Nephron progenitor cell (in vitro differentiated cells): Measurements from ENCODE around the gene RGSL1.

Experiments
- DNase-seq: peaks from one replicate; pipeline ENCODE4 v3.0.0; 2021
- H3K27ac Mint-ChIP-seq: 2 replicates; pipeline ENCODE4 v1.8.0; 2021; ENCODE audit warnings: mild to moderate bottlenecking, moderate library complexity, mixed read lengths
- H3K27me3 Mint-ChIP-seq: 2 replicates; pipeline ENCODE4 v1.8.0; 2021; ENCODE audit warnings: mild to moderate bottlenecking, low read depth, mixed read lengths; ENCODE audit not compliant: poor library complexity
- H3K36me3 Mint-ChIP-seq: 2 replicates; pipeline ENCODE4 v1.8.0; 2021; ENCODE audit warnings: low read depth, mixed read lengths
- H3K4me1 Mint-ChIP-seq: 2 replicates; pipeline ENCODE4 v1.8.0; 2021; ENCODE audit warnings: mixed read lengths
- H3K4me3 Mint-ChIP-seq: 2 replicates; pipeline ENCODE4 v1.8.0; 2021; ENCODE audit warnings: mild to moderate bottlenecking, moderate library complexity, mixed read lengths
- H3K9me3 Mint-ChIP-seq: 2 replicates; pipeline ENCODE4 v1.8.0; 2021; ENCODE audit warnings: mild to moderate bottlenecking, moderate library complexity, mixed read lengths
- TF ChIP-seq, protein P1 (sequence below): fragments of 200-600 bp; sonication (generic); IDR thresholded peaks from 2 replicates; pipeline ENCODE4 v1.5.0; 2021; ENCODE audit warnings: antibody characterized with exemption

Gene RGSL1

DNA sequence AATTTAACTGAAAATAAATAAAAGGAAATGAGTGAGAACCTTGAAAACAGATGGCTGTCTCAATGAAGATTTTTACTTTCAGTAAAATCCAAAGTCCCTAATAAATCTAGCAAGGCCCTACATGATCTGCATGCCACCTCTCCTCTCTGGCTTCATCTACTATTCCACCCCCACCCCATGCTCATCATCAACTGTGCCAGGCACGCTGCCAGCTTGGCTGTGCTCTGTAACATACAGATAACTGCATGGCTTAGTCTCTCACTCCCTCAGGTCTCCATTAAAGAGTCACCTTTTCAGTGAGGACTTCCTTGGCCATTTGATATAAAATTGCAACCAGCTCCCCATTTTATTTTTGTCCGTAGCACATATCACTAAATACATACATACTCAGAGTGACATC, 26.7 kb downstream of the RGSL1 start:
- Mint-ChIP-seq H3K4me3 (no peak overlapping the region), H3K9me3 (peaks cover 45% of the 10 kb centered on the region), H3K27me3 (peaks cover 5% of the 10 kb centered on the region), H3K36me3 (no peaks in the 10 kb centered on the region), H3K4me1 (no peaks in the 10 kb centered on the region), H3K27ac (no peak overlapping the region)
- no peak for DNase-seq
- TF ChIP-seq, protein P1, sequence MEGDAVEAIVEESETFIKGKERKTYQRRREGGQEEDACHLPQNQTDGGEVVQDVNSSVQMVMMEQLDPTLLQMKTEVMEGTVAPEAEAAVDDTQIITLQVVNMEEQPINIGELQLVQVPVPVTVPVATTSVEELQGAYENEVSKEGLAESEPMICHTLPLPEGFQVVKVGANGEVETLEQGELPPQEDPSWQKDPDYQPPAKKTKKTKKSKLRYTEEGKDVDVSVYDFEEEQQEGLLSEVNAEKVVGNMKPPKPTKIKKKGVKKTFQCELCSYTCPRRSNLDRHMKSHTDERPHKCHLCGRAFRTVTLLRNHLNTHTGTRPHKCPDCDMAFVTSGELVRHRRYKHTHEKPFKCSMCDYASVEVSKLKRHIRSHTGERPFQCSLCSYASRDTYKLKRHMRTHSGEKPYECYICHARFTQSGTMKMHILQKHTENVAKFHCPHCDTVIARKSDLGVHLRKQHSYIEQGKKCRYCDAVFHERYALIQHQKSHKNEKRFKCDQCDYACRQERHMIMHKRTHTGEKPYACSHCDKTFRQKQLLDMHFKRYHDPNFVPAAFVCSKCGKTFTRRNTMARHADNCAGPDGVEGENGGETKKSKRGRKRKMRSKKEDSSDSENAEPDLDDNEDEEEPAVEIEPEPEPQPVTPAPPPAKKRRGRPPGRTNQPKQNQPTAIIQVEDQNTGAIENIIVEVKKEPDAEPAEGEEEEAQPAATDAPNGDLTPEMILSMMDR = no peak

DNA sequence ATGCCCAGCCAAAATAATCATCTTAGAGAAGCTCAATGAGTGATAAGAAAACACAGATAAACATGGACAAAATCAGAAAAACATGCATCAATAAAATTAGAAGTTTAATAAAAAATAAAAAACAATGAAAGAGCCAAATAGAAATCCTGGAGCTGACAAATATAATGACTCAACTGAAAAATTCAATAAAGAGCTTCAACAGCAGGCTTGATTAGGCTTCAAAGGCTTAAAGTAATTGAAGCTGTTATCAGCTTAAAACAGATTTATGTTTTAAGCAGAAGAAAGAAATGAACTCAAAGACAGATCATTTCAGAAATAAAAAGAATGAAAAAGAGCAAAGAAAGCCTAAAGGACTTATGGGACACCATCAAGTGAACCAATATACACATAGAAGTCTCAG, 28.3 kb downstream of the RGSL1 start:
- peaks cover 5% of the 10 kb centered on the region for H3K27me3 Mint-ChIP-seq
- H3K36me3 Mint-ChIP-seq = no peaks in the 10 kb centered on the region
- peaks cover 45% of the 10 kb centered on the region for H3K9me3 Mint-ChIP-seq
- H3K4me3 Mint-ChIP-seq = no peak overlapping the region
- DNase-seq = no peak
- TF ChIP-seq, protein P1 = no peak
- no peaks in the 10 kb centered on the region for H3K4me1 Mint-ChIP-seq
- no peak overlapping the region for H3K27ac Mint-ChIP-seq

DNA sequence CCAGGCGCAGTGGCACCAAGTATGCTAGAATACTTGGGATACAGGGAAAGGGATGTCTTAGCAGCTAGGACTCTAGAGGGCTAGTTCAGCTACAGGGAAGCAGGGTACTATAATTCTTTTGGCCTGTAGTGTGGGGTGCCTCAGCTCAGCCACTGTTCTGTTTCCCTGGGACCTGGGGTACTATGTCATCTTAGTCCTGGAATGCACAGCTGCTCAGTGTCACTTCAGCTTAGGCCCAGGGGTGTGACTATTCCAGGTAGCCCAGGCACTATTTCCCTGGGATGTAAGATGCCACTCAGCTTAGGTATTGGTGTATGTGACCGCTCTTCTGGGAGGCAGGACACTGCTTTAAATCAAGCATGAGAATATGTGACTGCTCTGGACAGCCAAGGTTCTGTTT, 34.1 kb downstream of the RGSL1 start:
- TF ChIP-seq, protein P1 = no peak
- peaks cover 5% of the 10 kb centered on the region for H3K27me3 Mint-ChIP-seq
- peaks cover 15% of the 10 kb centered on the region for H3K9me3 Mint-ChIP-seq
- no peak overlapping the region for H3K27ac Mint-ChIP-seq
- no peak overlapping the region for H3K4me3 Mint-ChIP-seq
- no peaks in the 10 kb centered on the region for H3K4me1 Mint-ChIP-seq
- H3K36me3 Mint-ChIP-seq = no peaks in the 10 kb centered on the region
- no peak for DNase-seq

DNA sequence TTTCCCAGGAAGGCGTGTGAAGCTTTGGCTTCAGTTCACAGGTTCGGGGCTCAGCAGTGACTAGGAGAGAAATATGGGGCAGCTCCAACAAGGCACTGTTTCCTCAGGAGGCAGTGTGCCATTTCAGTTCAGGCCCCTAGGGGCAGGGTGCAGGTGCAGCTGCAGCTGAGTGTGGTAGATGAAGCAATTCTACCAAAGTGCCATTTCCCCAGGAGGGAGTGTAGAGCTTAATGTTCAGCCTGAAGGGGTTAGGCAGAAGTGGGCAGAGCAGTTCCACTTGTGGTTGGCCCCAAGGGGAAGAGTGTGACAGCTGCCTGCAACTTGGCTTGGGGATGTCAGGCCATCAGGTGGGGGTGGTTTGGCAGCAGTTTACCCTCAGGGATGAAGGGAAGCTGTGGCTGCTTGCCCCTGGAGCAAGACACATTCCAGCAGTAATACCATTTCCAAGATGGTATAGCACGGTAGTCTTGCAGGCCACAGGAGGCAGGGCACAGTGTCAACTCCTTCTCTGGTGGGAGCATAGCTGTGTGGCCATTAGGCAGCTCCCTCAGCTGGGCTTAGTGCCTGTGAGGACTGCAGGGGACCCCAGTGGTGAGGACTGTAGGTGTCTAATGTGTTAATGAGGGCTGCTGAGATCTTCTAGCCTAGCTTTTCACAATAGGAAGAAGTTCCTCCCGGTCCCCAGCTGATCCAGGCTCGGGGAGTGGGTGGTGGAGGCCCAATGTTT, 34.7 kb downstream of the RGSL1 start:
- TF ChIP-seq, protein P1 = no peak
- Mint-ChIP-seq H3K9me3 (peaks cover 9% of the 10 kb centered on the region), H3K4me3 (no peak overlapping the region), H3K4me1 (no peaks in the 10 kb centered on the region), H3K27ac (no peak overlapping the region), H3K36me3 (no peaks in the 10 kb centered on the region), H3K27me3 (peaks cover 5% of the 10 kb centered on the region)
- peak; percentile 3 for DNase-seq

DNA sequence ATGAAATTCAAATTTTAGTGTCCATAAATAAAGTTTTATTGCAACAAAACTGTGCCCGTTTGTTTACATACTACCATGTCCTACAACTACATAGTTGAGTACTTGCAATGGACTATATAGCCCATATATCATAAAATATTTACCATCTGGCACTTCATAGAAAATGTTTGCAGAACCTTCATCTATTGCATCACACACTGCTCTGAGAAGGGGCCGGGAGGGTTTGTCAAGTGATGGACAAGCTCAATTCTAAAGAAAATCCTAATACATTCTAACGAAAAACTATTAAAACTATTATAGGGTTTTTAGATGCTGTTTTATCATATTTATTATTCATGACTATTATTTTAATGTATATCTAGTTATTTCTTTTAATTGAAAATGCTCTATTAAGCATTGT, 35.9 kb downstream of the RGSL1 start:
- Mint-ChIP-seq H3K27me3 (peaks cover under 1% of the 10 kb centered on the region), H3K4me3 (no peak overlapping the region), H3K4me1 (no peaks in the 10 kb centered on the region), H3K27ac (no peak overlapping the region), H3K36me3 (no peaks in the 10 kb centered on the region), H3K9me3 (peaks cover under 1% of the 10 kb centered on the region)
- DNase-seq = no peak
- TF ChIP-seq, protein P1 = no peak

DNA sequence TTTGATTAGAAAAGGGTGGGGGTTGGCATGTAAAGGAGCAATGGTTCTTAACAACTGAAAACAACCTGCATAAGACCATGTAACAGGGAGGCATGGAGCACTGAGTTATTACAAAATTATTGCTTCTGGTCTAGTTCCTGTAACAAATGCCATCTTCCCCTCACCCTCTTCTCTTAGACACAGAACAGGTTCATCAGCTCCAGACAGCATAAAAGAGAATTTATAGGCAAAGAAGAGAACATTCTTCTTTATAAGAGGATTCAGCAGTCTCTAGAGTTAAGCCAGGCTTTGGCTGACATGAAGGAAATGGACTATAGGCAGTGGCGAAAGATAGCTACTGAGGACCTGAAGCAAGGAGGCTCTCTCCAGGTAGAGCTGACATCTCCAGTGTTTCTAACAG, 38.9 kb downstream of the RGSL1 start:
- H3K4me3 Mint-ChIP-seq = no peak overlapping the region
- H3K27me3 Mint-ChIP-seq = peaks cover 1% of the 10 kb centered on the region
- no peaks in the 10 kb centered on the region for H3K4me1 Mint-ChIP-seq
- H3K9me3 Mint-ChIP-seq = no peaks in the 10 kb centered on the region
- TF ChIP-seq, protein P1 = no peak
- H3K27ac Mint-ChIP-seq = no peak overlapping the region
- no peaks in the 10 kb centered on the region for H3K36me3 Mint-ChIP-seq
- no peak for DNase-seq
